Measurements from ENCODE around the gene NFIX. TPM values are rescaled to one million over a fixed set of nuclear protein-coding genes. Genes with fewer than 3 reads are reported as not detected.

The NFIX gene
- total and polyA plus RNA-seq, 2 of the 13 experiments (the other 11 are each of a cell fraction or from before 2014, with no cell fraction given) = 3.4 to 5.4 TPM

DNA sequence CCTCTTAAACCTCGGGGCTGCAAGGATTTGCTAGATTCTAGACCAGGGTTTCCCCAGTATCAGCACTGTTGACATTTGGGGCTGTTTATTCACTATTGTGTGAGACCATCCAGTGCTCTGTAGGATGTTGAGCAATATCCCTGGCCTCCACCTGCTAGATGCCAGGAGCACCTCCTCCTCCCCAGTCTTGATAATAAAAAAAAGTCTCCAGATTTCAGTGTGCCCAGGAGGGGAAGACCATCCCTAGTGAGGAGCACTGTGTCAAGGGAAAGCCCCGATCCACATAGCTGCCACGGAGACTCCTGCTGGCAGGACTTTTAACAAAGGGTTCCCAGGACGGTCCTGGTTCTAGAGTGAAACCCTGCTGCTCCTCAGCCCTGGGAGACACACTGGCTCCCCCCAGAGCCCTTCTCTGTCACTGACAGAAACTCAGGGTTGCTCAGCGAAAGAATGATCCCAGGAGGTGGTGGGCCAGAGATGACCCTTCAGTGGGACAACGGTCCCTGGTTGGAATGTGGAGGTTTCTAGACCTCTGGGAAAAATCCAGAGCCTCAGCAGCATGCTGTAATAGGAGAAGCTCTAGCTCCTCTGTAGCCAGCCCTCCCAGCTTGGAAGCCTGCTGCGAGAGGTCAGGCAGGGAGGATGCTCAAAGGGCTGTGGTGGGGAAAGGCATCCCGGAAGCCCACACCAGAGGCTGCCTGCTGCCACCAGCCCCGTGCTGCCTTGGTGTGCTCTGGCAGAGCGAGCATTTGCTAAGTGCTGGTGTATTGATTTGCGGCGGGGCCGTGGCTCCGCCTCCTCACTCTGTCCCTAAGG lies 87.1 kb downstream of the NFIX start (continued):
- TF ChIP-seq ZNF292 (CRISPR knock-in tag; IDR thresholded peaks at IDR 0.05; ENCODE audit: borderline replicate concordance, low read depth) (no peak), ZNF614 (CRISPR knock-in tag; IDR thresholded peaks at IDR 0.05; ENCODE audit: borderline replicate concordance) (0 out of 2 replicates have a peak, but pooled peaks have one; percentile 24), SOX6 (IDR thresholded peaks at IDR 0.05) (no peak), SOX6 (CRISPR knock-in tag; IDR thresholded peaks at IDR 0.05) (peak; percentile 48), NR2F1 (CRISPR knock-in tag; IDR thresholded peaks at IDR 0.05) (no peak), CCDC6 (CRISPR knock-in tag; IDR thresholded peaks at IDR 0.05) (no peak), STAG1 (CRISPR knock-in tag; IDR thresholded peaks at IDR 0.05) (peak; percentile 59)
- TF ChIP-seq, protein P1, sequence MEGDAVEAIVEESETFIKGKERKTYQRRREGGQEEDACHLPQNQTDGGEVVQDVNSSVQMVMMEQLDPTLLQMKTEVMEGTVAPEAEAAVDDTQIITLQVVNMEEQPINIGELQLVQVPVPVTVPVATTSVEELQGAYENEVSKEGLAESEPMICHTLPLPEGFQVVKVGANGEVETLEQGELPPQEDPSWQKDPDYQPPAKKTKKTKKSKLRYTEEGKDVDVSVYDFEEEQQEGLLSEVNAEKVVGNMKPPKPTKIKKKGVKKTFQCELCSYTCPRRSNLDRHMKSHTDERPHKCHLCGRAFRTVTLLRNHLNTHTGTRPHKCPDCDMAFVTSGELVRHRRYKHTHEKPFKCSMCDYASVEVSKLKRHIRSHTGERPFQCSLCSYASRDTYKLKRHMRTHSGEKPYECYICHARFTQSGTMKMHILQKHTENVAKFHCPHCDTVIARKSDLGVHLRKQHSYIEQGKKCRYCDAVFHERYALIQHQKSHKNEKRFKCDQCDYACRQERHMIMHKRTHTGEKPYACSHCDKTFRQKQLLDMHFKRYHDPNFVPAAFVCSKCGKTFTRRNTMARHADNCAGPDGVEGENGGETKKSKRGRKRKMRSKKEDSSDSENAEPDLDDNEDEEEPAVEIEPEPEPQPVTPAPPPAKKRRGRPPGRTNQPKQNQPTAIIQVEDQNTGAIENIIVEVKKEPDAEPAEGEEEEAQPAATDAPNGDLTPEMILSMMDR (CRISPR knock-in tag; IDR thresholded peaks at IDR 0.05) = peak; percentile 33

DNA sequence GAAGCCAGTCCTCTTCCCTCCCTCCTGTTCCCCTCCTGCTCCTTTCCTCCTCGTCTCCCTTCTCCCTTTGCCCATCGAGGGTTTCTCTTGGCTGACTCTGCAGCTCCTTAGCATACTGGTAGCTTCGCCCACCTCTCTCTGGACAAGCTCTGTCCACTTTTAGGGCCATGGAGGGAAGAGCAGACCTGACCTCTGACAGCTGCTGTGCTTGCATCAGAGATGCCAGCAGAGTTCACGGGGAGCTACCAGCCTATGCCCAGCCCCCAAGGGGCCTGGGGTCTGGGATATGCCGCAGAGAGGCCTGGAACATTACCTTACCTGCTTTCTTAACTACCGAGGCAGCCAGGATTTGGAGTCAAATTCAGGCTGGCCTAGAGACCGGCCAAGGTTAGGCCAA lies 87.7 kb downstream of the NFIX start:
- DNase-seq (ENCODE audit: low spot score) = no peak
- no TSS peak for BruUV-seq (replicated peaks)
- POLR2A ChIA-PET = no interaction called here
- intact Hi-C loops (cut with micrococcal nuclease; ENCODE audit: unreplicated experiment) = no loop called here
- 91% methylated on average over 7 of the region's 7 CpGs for WGBS (ENCODE audit: low lambda C conversion rate)
- H3K27ac ChIP-seq (ENCODE audit: extremely low read length, insufficient read depth, low read length) = no peak overlapping the region
- H3K36me3 ChIP-seq (replicated peaks in 1 of 2; ENCODE audit: control insufficient read depth in 1 of 2, insufficient read depth in 2 of 2, low read length in 2 of 2) = peaks cover 7 to 34% of the 10 kb centered on the region in 2 experiments
- no peak for ATAC-seq
- H3K4me2 ChIP-seq (ENCODE audit: low read depth, low read length) = no peak overlapping the region
- FAIRE-seq = no peak
- TF ChIP-seq WIZ (CRISPR knock-in tag; IDR thresholded peaks at IDR 0.05) = no peak
- TF ChIP-seq, protein P2, sequence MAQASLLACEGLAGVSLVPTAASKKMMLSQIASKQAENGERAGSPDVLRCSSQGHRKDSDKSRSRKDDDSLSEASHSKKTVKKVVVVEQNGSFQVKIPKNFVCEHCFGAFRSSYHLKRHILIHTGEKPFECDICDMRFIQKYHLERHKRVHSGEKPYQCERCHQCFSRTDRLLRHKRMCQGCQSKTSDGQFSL (CRISPR knock-in tag; IDR thresholded peaks at IDR 0.05) = no peak
- no peaks in the 10 kb centered on the region for H3K27me3 ChIP-seq (ENCODE audit: control insufficient read depth in 1 of 2, insufficient read depth in 2 of 2, low read length in 2 of 2)
- H3K4me3 ChIP-seq (replicated peaks in 1 of 3; ENCODE audit: insufficient read depth in 1 of 3, low read depth in 2 of 3, low read length in 3 of 3) = no peak overlapping the region
- H4K20me1 ChIP-seq (ENCODE audit: insufficient read depth, low read length) = no peaks in the 10 kb centered on the region
- H3K79me2 ChIP-seq (ENCODE audit: insufficient read depth, low read length) = no peaks in the 10 kb centered on the region
- CTCF ChIA-PET (ENCODE audit: low intra/inter-chr PET ratio, low total read pairs) = interaction anchor here (1.4 kb wide), 1 partner anchor 105 kb away, joined by 8 read pairs; no protein-coding TSS in a partner anchor
- in situ Hi-C loops (cut with HindIII; ENCODE audit: extremely low pct_ligation_motif_present, low pct_unique_long_range_greater_than_20kb) = no loop called here
- peaks cover 11% of the 10 kb centered on the region for H3K4me1 ChIP-seq (ENCODE audit: insufficient read depth, low read length)
- no peaks in the 10 kb centered on the region for H3K9me3 ChIP-seq (ENCODE audit: low read length)
- H2AFZ ChIP-seq (ENCODE audit: low read length) = no peak overlapping the region
- no peak overlapping the region for H3K9ac ChIP-seq (ENCODE audit: insufficient read depth, low read depth, low read length)
